GM12891 (cell line): ENCODE results near the gene KRTAP3-3.

Experiments
- PAX5 ChIP-seq: IDR thresholded peaks from 2 replicates; pipeline ENCODE4 v1.6.1; 2011; ENCODE audit warnings: low read length, moderate library complexity, mild to moderate bottlenecking; ENCODE audit not compliant: insufficient read depth, severe bottlenecking
- POLR2A ChIP-seq: IDR thresholded peaks from 2 replicates; pipeline ENCODE4 v1.6.1; 2011; ENCODE audit warnings: low read depth, low read length, control low read depth
- POLR2AphosphoS5 ChIP-seq: IDR thresholded peaks from 2 replicates; pipeline ENCODE4 v1.6.1; 2011; ENCODE audit warnings: low read depth, low read length, control low read depth
- POU2F2 ChIP-seq: IDR thresholded peaks from 2 replicates; pipeline ENCODE4 v1.6.1; 2011; ENCODE audit warnings: low read depth, mild to moderate bottlenecking, control low read depth, low read length, moderate library complexity
- SPI1 ChIP-seq: IDR thresholded peaks from 2 replicates; pipeline ENCODE4 v1.6.1; 2011; ENCODE audit warnings: low read depth, low read length, control low read depth
- TAF1 ChIP-seq: IDR thresholded peaks from 2 replicates; pipeline ENCODE4 v1.6.1; 2011; ENCODE audit warnings: low read depth, low read length, control low read depth

GRCh38 chr17:40945414-40945813 is 48.5 kb downstream of the KRTAP3-3 start:
- TF ChIP-seq POLR2A = no peak
- no peak for TF ChIP-seq POLR2AphosphoS5
- TF ChIP-seq TAF1 = no peak
- TF ChIP-seq SPI1 = no peak
- no peak for TF ChIP-seq POU2F2
- no peak for TF ChIP-seq PAX5
